Hematopoietic multipotent progenitor cell treated with erythropoietin and hydrocortisone succinate and interleukin-3 and kit ligand, for 15 days (in vitro differentiated cells): ENCODE results near the gene TRPV6.

Experiments
- DNase-seq: peaks from one replicate; pipeline ENCODE4 v3.0.0-alpha.2; 2015; ENCODE audit warnings: low spot score

The TRPV6 gene

DNA sequence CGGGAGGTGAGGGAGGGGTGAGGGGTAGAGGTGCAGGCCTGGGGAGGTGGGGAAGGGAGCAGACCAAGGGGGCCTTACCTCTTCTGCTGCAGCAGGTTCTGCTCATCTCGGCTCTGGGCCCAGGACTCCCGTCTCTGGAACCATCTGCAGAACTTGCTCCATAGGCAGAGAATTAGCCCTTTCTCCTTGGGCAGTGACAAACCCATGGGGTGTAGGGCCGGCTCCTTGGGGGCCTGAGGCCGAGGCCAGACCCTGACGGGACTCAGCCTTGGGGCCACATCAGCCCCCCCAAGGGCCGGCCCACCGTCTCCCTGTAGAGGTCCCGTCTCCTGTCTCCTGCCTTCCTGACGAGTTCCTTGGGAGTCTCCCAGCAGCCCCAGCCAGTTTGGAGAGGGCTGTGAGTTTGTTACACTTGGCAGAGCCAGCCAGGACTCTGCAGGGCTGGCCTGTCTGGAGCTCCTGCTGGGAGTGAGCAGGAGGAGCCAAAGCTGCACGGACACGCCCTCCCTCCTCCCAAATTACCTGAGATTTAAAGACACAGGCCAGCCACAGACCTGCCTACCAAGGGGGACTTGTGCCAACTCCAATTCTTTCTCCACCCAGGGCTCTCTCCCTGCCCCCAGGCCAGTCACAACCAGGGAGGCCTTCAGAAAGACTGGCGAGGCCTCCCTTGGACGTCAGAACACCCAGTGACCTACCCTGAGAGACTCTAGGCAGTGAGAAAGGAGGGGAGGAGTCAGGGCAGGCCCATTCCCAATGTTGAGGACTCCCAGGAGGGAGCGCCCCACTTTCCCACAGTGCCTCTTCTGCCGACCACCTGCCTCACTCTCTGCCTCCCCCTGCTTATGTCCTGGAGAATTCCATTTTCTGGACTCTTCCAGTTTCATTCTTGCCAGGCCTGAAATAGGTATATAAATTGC, at the start of gene TRPV6:
Gene TRPV6, minus strand, starts transcription at position 435 of the 920 bp plus-strand sequence.
- DNase-seq = no peak

DNA sequence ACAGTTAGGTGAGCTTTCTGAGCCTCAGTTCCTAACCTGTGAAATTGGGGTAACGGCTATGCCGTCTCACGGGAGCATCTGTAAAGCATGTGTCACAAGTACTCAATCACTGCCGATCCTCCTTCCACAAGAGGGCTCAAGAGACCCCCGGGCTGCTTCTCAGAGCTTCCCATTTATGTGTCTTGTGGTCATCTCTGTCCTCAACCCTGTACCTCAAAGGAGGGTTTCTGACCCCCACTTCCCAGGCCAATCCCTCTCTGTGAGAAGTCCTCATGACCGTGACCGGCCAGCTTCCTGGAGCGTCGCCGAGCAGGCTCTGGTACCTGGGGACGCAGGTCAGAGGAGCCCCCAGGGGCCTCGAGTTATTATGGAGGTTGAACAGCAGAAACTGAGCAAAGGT, 48.5 kb upstream of the TRPV6 start:
- DNase-seq = no peak

DNA sequence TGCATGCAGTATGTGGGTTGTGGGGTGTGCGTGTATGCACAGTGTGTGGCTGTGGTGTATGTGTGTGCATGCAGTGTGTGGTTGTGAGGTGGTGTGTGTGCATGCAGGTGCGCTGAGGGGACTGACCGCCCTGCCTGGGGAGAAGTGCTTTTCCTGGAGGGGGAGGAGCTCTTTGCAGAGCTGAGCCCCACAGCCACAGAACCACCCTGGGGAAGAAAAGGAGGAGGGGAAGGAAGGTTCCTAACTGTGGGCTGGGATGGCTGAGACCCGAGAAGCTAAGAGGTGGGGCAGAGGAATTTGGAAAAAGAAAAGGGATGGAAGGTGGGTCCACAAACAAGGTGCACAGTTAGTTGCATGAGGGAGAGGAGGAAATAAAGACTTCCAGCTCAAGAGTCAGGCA, 48.1 kb upstream of the TRPV6 start, which contains the start of gene TRPV5:
Gene TRPV5, minus strand, starts transcription at position 123 of the 400 bp plus-strand sequence. CDS start 287 bp downstream, outside the sequence.
- no peak for DNase-seq

DNA sequence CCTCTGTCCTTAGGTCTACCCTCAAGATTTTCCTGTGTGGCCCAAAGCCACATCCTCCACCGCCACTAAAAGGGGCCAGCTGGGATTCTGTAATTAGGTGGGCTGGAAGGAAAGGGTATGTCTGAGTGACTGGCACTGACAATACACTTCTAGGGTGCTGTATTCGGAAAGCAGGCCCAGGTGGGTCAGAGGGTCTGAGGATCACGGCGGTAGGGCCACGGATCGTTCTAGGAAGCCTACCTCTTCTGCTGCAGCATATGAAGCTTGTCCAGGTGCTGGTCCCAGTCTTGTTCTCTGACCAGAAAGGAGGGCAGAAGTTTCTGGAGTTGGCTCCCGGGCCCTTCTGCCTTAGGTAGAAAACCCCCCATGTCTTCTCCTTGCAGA, 47.5 kb upstream of the TRPV6 start:
- no peak for DNase-seq

DNA sequence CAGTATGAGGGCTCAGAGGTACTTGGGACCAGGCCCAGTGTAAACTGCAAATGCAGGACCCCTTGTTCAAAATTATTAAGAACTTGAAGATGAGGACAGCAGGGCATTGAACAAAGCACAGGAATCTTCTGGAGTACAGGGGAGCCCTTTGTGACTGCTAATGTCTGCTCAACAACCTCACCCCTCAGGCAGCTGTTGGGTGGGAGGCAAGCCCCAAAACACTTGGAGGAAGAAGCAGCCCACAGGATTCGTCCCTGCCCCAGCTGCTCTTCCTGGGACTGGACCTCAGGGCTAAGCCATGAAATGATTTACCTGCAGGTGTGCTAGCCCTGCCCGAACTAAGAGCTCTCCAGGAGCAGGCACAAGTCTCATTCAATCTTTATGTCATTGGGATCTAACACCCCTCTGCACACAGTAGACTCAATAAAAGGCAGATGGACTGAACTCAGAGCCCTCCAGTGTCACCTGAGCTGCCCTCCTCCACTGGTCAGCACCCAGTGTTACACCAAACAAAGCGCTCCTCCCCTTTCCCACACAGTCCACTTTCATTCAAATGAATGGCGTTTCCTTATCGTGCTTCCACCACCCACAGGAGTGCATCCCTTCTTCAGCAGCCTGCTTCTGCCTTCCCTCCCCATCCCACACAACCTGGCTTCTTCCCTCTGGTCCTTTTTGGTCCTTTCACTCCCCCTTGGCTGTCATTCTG, 47.0 kb upstream of the TRPV6 start:
- no peak for DNase-seq

DNA sequence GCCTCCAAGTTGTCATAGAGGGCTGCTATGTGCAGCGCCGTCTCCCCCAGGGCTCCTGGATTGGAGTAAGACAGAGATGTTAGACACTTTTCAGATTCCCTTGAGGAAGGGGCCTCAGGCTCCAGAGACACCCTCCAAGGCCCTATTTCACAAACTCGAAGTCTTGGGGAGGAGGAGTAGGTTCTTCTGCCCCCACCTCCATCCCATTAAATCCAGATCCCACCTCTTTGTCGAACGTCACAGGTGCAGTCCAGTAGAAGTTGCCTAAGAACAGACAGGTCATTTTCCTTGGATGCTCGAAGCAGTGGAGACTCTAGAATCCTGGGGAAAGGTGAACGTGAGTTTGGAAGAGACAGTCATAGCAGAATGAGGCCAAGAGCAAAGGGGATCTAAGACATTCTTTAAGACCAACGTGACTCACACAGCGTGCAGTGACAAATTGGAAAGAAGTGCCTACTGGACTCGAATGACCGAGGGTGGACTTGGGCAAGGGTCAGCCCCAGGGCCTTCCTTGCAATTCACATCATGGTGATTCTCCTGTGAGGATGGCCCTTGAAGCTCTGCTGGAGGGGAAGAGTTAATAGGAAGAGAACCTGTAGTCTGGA, 44.7 kb upstream of the TRPV6 start:
- DNase-seq = no peak

DNA sequence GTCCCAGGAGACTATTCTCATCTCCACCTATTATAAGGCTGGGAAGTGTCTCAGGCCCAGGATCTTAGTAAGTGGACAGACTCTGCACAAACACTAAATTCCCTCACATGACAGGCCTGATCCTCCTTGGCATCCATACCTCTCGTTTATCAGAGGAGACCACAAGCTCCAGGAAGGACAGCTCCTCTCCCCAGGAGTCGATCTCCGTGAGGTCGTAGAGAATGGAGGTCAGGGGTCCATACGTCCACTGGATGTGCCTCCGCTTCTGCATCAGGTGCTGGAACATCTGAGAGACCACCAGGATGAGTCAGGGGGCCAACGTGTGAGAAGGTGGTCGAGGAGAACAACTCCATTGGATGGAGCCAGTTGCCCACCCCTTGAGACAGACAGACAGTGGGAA, 42.4 kb upstream of the TRPV6 start:
- DNase-seq = no peak

DNA sequence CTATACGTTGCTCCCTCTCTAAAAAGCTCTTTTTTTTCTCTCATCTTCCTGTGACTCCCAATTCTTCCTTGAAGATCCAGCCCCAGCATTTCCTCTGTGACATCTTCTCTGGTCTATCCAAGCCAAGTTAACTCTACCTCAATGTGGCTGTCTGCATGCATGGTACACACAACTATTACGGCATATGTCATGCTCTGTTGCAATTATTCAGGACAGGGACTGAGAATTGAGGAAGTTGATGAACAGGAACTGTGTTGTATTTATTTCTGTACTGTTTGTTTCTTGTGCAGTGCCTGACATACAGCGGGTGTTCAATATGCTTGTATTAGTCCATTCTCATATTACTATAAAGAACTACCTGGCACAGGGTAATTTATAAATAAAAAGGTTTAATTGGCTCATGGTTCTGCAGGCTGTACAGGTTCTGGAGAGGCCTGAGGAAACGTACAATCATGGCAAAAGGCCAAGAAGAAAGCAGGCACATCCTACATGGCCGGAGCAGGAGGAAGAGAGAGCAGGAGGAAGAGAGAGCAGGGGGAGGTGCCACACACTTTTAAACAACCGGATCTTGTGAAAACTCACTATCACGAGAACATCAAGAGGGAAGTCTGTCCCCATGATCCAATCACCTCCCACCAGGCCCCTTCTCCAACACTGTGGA, 41.7 kb upstream of the TRPV6 start:
- DNase-seq = no peak

DNA sequence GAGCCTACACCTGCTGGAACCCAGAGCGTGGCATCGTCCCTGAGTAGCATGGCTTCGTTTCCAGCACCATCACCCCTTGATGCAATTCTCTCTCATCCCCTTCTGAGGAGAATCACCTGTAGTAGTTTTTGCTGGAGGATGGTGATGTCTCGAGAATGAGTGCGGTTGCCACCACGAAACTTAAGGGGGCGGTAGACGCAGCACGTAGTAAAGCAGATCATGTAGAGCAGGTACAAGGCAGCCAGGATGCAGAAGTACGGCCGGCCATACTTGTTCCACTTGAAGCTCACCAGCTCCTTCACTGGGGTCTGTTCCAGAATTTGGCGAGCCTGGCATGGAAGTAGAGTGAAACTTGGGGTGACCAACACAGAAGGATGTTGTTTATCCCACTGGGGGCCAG, 39.9 kb upstream of the TRPV6 start:
- DNase-seq = peak; percentile 34

DNA sequence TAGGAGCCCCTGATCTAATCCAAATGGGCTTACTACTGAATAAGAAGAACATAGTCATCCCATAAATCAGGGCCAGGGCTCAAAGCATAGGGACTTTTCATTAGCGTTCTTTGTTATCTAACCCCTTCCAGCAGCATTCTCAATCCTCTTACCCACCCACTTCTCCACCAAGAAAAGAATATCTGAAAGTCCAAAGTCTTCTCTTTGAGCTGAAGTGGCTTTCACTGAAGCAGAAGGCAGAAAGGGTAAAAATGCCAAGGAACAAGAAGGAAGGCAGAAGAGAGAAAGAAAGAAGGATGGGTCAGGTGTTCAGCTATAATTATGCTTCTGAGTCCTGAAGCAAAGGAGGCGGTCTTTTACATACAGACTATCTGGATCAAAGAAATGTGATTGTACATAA, 37.8 kb upstream of the TRPV6 start:
- no peak for DNase-seq

DNA sequence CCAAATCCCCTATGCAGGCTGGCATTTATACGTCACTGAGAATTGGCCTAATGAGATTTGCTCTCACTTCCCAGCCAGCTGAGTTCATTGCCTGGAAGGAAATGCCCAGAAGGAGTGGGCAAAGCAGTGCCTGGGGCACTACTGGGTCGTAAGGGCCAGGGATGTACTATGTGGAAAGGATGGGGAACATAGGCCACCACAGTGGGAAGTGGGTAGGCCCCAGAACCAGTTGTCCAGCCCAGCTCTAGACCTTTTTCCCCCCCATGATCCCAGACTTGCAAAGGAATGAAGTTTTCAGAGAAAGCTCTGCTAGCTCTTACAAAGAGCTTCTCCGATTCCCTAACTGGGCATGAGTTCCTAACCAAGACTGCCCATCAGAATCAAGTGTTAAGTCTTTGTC, 34.1 kb upstream of the TRPV6 start:
- no peak for DNase-seq

DNA sequence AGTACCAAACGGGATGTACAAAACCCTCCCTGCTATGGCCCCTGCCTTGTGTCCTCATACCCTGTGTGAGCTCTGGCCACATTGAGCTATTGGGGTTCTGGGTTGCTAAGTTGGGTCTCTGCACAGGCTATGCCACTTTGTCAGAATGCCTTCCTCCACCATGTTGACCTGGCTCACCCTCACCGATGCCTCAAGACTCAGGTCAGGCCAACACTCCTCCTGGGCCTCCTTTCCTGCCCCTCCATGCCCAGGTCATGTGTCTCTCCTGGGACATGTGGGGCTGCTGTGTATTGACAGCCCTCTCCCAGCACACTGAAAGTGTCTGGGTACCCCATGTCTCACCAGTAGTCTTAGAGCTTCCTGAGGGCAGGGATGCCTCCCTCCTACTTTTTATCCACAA, 33.4 kb upstream of the TRPV6 start:
- no peak for DNase-seq

DNA sequence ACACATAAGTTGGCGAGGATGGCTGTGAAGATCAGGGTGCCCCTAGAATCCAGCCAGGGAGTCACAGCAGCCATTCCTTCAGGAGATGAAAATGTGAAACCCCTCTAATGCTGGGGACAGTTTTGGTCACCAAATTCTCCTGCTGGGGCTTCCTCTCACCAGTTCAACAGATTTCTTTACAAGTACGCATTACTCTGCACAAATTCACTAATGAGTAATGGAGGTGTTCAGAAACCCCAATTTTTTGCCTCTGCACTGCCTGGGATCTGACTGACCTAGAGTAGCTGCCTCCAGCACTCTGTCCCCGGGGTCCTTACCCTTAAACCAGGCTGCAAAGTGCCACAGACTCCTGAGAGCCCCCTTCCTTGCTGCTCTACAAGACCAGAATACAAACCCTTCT, 31.9 kb upstream of the TRPV6 start:
- DNase-seq = no peak

DNA sequence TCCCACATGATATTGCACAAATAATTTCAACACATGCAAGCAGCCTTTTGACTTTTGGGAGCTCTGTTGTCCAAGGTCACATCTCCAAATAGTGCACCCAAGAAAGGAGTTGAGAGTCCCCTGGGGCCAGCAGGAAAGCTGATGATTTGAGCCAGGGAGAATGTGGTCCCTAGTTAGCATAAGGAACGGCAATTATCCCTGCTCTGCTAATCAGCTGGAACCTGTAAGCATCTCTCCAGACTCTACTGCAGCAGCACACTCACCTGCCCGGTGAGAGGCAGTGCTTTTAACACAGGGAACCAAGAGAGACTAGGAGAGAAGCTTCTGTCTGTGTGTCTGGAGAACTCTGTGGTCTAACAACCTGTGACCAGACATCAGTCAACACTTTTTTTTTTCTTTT, 31.0 kb upstream of the TRPV6 start:
- DNase-seq = no peak

DNA sequence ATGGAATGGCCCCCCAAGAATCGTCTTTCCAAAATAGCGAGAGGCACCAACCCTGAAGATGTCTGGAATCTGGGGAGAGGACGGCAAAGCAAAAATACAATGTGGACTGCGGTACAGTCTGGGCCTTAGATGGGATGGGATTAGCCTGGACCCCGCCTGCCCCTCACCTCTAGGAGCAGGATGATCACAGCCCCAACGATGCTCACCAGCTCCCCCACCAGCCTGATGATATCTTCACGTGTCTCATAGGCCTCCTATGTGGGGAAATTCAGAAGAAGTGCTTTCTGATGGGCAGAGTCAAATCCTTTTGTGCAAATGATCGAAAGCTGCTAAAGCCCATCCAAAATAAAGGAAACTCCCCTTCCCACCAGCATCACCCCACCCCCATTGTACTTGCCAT, 29.8 kb upstream of the TRPV6 start:
- DNase-seq = no peak

DNA sequence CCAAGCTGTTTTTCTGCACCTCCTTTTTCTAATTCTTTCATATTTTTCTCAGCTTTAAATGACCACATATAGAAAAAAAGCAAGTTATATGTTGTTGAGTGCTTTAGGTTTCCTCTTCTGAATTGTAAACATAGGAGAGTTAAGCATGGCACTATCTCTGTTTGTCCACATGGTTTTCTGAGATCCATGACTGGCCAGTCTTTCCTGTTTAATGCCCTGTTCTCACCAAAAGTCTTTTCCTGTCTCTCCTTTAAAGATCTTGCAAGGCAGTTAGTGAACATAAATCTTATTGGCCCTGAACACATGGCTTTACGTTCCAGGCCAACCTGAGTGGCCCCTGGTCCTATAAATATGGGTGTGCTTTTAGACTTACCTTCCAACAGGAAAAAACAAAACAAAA, 28.6 kb upstream of the TRPV6 start:
- no peak for DNase-seq

DNA sequence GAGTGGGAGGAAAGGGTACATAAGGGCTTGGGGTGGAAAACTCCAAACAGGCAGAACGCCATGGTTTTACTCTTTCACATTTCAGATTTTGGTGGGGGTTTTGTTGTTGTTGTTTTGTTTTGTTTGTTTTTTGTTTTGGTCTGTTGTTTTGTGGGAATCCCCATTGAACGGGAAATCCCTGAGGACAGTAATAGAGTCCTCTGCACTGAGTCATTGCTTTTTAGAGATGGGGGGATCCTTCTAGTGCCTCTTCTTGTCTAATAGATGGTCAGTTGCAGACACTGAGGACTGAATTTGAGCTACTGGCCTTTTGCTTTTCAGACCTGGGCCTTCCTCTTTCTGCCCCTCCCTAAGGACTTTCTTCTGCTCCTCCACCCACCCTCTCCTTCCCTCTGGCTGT, 28.0 kb upstream of the TRPV6 start:
- DNase-seq = no peak

DNA sequence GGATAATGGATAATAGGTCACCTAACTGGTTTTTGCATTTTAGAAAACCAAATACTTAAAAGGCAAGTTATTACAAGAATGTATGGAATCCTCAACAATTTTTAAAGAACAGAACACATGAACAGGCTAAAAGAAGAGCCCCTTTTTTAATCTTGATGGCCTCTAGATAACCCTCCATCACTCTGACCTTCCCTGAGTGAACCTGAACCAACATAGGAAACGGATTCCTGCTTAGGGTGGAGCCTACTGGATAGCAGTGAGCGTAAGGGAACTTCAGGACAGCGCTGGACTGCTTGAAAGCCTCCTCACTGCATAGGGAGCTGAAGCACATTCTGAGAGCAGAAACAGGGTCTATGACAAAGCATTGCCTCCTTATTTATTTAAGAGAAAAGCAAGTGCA, 27.5 kb upstream of the TRPV6 start:
- no peak for DNase-seq

DNA sequence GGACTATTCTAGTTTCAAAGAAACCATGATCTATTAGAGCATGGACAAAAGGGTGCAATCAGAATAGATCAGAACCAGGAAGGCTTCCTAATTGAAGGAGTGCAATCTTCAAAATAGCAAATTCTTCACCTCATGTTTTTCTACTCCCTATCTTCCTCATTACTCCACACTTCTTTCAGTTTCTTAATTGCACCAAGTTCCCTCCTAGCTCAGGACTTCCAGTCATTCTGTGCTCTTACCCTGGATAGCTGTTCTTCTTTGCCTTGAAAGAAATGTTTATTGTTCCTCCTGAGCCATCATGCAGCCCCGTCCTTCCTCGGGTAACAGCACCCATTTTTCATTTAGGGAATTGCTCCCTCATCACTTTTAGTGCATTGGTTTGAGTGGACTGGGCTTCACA, 24.9 kb upstream of the TRPV6 start:
- no peak for DNase-seq

DNA sequence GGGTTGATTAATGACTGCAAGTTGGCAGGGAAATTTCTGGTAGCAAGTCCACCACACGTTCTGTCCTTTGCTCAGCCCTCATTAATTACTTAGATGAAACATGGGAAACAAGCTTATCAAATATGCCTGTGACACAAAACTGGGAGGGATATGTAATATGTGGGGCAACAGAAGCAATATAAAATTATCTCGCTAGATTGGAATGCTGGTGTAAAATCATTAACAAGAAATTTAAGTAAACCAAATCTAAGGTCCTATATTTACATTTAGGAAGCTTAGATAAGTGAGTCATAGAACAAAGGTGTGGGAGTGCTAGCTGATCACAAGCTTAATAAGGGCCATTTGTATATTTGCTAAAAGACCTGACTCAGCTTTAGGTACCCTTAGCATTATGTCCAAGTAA, 24.5 kb upstream of the TRPV6 start:
- DNase-seq = no peak

DNA sequence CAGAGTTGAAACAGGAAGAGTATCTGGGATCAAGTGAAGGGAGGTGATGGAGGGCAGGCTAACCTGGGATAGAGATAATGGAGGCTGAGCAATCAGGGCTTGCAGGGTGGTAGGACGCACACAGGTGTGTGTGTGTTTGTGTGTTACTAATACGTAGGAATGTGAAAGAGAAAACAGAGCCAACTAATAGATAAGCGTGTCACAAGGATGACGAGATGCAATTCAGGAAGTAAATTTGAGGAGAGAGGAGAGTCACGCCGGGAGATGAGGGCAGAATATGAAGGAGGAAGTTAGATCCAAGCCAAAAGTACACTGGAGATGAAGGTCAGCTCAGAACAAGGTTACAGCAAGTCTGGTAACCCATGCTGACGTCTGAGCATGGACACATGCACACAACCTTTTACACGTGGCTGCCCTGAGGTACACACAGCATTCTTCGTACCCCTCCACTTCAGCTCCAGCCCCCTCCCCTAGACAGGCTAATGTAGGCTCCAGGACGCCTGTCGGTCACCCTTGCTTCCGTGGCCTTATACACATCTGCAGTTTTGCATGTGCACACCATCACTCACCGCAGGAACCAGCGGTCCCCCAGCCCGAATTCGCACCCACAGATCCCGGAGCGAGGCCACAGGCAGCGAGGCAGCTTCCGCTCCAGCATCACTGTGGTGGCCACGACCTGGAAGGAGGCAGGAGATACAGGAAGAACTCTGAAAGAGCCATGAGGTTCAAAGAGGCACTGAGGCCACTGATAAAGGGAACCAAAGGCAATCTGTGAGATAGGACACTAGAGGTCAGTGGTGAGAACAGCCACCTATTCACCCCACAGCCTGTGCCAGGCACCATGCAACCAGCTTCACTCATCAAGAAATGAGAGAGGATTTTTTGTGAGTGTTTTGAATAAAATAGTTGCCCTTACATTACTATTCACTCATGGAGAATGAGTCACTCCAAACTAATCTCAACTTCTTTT, 23.7 kb upstream of the TRPV6 start:
- peak; percentile 39 for DNase-seq
